HG02571 (cell line): Measurements from ENCODE around the gene PFKL.

Source experiments
- ATAC-seq: cut with Tn5 transposase; IDR thresholded peaks from one replicate; pipeline ENCODE4 v1.9.1; 2021; ENCODE audit warnings: mild to moderate bottlenecking, moderate library complexity; ENCODE audit not compliant: unreplicated experiment

The PFKL gene

GRCh38 chr21:44374601-44375280, 74.9 kb downstream of the PFKL start:
- no peak for ATAC-seq

- no peak for ATAC-seq
Observed at GRCh38 chr21:44375281-44375651, 75.4 kb downstream of the PFKL start.

GRCh38 chr21:44375761-44376241, 75.9 kb downstream of the PFKL start:
- ATAC-seq, result no peak

GRCh38 chr21:44376606-44377005, 76.8 kb downstream of the PFKL start:
- ATAC-seq, result no peak
